Measurements from ENCODE around the gene RIPK1. TPM values are rescaled to one million over a fixed set of nuclear protein-coding genes. Genes with fewer than 3 reads are reported as not detected.

The RIPK1 gene
- total and polyA plus RNA-seq, 9 of the 15 experiments (the other 6 are each of a cell fraction or from before 2014, with no cell fraction given) = 3.8 to 24.9 (median 17.7) TPM

GRCh38 chr6:3063733-3064700 is 4.3 kb upstream of the RIPK1 start (continued):
- TF ChIP-seq CHD7 (IDR thresholded peaks at IDR 0.05; ENCODE audit: low read depth, low read length) = no peak
- TF ChIP-seq TRIM28 (IDR thresholded peaks at IDR 0.05) = peak; percentile 81
- TF ChIP-seq ZBTB11 (CRISPR knock-in tag; IDR thresholded peaks at IDR 0.05) = peak in 1 of 3 experiments; percentile 67; a peak in 1 of 6 replicates
- no peak for TF ChIP-seq TGIF2 (CRISPR knock-in tag; IDR thresholded peaks at IDR 0.05)
- peak; percentile 97 for TF ChIP-seq POLR2G (IDR thresholded peaks at IDR 0.05; ENCODE audit: low read depth, low read length)
- peak; percentile 76 for TF ChIP-seq ZNF431 (CRISPR knock-in tag; IDR thresholded peaks at IDR 0.05)
- TF ChIP-seq NKRF (IDR thresholded peaks at IDR 0.05; ENCODE audit: borderline replicate concordance) = no peak
